NCI-H2081 (cell line): ENCODE results near the gene MAPRE2.
"Not testable (repeated sequence)": the region's sequence is repeated elsewhere in the genome, so short reads cannot be mapped to it uniquely, and the experiment has no call there.

Experiments used
- DNase-seq, 2 experiments: peaks; one replicate each; lab custom pipeline; 2025; lab: John Stamatoyannopoulos, UW

MAPRE2 gene

DNA sequence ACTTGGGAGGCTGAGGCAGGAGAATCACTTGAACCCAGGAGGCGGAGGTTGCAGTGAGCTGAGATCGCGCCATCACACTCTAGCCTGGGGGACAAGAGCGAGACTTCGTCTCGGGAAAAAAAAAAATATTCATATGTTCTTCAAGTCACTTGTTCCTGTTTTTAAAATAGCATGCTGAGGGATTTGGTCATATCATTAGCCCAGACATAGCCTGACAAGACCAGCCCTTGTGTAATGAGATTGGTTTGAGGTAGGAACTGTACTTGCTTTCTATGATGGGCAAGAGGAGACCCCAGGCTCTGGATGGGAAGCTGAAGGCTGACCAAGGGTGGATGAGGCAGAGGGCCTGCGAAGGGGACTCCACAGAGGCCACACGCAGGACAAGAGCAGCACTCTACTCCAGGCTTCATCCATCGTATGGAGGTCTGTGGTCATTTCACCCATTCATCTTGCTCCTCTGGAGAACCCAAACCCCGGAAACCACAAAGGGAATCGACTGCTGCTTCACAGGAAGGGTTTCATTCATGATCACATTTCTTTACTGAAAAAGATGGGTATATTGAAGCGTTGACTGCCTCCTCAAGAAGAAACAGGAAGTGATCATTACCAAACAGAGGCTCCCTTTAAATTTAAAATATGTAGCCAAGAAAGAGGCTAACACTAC lies 112.5 kb downstream of the MAPRE2 start:
- no peak for DNase-seq

DNA sequence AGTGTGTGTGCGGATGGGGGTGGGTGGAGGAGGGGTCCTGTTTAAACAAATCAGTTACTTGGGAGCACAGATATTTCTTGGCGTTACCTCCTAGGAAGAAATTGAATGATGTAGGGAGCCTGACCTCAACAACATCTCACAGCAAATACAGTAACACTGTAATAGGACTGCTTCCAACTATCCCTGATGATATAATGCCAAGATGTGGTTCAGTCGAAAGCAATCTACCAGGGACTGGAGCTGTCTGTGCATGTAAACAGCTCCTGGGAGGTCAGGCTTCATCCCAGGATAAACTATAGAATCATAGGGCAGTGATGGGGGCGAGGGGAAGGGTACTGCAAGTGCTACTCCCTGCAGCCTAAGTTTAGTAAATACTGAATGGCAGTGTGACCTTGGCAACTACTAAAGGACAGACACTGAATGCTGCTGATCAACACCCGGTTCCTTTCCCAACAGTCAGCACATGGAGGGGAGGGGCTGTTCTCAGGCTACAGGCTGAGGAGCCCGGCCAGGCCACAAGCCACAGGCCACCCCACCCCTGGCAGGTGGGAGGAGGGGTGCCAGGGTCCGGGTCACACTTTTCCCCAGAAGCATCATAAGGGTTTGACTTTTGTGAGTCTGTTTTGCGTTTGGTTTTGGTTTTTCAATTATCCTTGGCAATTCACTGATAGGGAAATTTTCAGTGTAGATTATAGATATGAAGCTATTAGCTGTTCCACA lies 114.3 kb downstream of the MAPRE2 start:
- no peak for DNase-seq

DNA sequence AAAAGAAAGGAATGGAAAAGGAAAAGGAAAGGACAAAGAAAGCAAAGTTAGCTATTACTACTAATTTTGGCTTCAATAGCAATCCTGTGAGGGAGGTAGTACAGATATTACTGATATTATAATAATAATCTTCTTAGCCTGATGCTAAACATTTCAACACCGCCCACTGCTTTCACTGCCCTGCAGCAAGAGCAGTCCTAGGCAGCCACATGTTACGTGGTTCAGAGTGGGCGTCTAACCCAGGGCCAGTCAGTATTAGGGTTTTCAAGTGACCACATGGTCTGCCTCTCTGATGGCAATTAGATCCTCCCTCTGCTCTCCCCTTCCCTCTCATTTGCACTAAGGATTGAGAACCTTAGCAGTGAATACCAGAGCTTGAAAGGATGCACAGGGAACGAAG lies 116.0 kb downstream of the MAPRE2 start:
- no peak for DNase-seq

DNA sequence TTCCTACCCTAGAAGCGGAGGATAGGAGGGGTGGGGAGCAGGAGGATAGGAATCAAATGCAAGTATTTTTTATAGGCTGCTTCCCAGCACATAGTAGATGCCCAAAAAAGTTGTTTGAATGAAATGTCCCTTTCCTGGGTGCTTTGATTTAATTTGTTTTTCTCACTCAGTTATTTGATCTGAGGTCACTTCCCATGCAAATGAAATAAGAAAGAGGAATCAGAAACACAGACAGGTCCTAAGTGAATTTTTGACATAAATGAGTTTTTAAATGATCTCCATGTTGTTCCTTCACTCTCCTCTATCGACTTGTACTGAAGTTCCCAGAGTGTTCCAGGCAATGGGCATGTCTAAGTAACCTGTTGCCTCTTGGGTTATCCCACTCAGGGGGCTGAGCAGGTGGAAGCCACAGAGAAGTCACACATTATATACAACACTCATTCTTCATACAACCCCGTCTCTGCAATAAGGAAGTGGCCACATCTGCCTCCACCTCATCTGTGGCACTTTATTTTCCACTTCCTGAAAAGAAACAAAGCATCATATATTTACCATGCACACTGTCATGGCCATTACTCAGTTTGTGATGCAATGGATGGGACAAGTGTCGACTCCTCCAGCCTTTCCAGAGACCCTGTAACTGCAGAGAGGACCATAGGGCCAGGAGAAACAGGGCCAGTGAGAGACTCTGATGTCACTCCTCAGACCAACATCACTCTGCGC lies 117.7 kb downstream of the MAPRE2 start:
- DNase-seq, result no peak

DNA sequence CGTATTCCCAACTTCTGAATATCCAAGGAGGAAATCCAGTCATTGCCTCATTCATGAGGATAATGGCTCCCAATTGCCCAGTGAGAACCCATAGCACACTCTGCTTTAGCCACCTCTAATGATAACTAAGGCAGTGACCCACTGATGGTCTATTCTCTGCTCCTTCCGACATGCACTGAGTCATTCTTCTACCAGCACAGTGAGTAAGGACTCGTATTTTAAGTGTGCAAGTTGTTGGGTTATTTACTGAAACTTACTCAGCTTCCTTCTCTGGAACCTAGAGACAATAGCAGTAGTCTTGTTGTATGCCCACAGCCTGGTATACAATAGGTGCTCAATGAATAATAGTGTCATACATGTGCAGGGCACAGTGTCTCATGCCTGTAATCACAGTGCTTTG lies 118.6 kb downstream of the MAPRE2 start:
- no peak for DNase-seq

DNA sequence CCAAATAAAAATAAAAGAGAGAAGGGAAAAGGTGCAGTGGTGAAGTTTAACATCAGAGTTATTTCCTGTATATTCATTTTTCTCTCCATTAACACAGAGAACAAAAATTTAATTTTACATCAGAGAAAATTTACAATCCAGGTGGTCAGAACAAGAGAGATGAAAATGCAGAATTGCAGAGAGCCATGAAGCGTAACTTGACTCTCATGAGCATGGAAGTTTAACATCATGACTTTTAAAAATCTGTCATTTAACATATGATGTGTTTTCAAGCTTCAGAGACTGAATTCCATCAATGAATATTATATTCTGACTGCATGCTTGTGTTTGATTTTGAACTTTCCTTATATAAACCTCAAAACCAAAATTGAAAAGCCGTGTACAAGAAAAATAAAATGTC lies 120.3 kb downstream of the MAPRE2 start:
- no peak for DNase-seq

DNA sequence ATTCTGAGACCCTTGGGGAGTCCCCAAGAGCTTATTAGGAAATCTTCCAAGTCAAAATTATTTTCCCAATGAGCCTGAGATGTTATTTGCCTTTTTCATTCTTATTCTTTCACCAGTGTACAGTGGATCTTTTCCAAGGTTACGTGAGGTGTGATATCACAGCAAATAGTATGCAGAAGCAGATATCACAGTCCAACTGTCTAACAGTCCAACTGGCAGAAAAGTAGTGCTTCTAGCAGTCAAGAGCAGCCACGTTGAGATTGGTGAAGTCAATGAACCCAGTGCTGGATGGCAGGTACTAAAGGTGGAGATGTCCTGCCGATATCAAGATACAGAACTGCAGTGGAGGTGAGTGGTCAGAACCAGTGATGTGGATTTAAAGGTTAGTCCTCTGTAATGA lies 120.7 kb downstream of the MAPRE2 start:
- DNase-seq, result no peak

DNA sequence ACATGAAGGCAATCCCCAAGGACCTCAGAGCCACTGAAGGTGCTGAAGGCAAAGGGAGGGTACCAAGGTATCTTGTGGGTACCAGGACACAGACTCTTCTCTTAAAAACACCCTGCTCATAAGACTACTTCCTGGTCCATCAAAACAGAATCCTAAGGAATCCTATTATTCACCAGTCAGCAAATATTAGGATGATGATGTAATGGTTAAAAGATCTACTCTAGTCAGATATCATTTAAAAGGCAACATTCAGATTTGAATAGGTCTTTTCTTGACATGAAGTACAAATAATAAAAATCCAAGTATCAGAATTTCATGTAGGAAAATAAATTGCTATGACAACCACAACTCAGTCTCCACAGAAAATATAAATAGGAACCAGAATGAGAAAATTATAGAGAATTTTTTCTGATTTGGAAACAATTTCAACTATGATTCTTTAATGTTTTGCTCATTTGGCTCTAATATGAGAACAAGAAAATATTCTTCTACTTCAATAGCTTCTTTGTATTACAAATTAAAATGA lies 121.9 kb downstream of the MAPRE2 start:
- DNase-seq, result no peak

DNA sequence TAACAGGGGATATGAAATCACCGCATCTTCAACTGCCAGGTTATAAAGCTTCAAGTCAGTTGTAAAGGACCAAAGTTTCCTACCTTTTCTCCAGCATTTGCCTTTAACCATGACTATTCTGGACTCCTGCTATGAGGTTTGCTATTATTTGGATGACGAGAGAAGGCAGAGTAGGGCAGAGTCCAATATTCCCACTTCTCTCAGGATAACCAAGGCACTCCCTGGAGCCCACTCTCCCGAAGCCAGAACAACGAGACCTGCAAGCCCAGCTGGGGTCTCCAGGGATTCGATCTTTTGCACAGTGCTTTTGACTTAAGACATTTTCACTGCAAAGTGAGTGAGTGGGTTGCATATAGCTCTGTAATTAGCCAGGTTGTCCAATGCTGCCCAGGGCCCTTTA lies 122.5 kb downstream of the MAPRE2 start:
- no peak for DNase-seq

DNA sequence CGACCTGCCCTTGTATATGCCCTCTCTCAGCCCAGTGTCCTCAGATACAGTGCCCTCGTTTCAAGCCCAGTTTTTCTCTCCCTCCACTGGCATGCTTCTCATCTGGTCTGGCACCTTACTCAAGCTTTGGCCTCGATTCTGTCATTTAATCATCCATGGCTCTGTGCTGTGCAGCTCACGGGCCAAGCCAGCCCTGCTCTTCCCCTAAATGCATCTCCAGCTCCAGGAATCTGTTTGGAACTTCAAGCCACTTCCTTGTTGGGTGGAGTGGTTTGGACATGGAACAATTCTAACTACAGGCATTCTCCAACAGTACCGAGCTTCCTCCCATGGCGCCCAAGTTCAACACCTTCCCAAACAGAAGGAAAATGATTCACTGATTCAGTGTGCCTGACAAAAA lies 122.9 kb downstream of the MAPRE2 start:
- no peak for DNase-seq

DNA sequence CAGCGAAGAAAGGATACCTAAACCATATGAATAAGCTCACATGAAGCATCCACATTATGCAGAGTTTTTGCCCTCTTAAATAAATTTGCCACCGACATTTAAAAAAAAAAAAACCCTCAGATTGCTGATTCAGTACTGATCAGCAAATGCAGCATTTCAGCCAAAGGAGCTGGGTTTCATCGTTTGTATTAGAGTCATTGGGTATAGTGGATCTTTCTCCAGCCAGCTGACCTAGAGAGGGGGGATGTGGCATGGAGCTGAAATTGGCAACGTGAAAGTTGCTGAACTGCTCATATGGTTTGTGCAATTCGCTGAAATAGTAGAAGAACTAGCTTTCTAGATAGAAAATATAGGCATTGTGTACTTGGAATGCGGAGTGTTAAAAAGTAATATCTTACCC lies 126.1 kb downstream of the MAPRE2 start:
- DNase-seq, result no peak

DNA sequence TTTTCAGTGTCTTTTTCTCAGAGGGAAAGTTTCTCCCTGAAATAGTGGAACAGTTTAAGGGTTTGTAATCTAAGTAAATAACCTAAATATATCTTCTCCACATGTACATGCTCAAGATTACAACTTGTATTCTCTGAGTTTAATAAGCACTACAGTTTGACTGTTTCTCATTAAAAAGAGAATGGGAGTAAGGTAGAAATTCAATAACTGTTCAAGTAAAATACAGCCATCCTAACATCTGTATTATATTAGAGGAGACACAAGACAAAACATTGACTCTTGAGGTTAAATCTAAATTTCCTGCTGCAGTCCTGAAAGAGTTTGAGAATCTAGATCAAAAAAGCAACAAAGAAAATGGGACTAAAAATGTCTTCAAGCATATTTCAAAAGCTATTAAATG lies 126.6 kb downstream of the MAPRE2 start:
- DNase-seq, result no peak

DNA sequence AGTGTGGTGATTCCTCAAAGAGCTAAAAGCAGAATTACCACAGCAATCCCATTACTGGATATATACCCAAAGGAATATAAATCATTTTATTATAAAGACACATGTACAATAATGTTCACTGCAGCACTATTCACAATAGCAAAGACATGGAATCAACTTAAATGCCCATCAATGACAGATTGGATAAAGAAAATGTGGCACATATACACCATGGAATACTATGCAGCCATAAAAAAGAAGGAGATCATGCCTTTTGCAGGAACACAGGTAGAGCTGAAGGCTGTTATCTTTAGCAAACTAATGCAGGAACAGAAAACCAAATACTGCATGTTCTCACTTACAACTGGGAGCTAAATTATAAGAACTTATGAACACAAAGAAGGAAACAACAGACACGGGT lies 129.1 kb downstream of the MAPRE2 start:
- DNase-seq, result not testable (repeated sequence)

DNA sequence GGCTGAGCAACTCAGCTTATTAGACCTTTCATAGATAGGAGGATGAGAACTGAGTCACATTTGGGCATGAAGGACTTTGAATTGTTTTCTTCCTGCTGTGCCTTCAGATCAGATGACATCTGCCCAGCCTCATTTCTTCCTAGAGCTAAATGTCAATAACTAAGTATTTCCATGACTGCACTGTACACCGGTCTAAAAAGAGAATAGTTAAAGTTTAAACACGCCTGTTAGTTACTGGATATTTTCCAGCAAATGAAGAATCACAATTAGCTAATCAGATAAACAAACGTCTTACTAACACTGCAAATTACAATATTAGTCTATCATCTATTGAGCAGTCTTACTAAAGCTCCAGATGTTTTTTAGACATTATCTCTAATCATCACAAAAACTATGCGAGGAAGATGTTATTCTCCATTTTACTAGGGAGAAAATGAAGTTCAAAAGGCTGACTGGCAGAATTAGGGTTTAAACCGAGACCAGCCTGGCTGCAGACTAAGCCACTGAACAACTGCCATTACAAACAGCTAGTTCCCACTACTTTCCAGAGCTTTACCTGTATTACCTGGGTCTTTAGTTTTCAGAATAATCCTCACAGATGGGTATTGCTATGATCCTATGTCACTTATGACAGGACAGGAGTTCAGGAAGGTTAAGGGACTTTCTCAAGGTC lies 130.2 kb downstream of the MAPRE2 start:
- no peak for DNase-seq

DNA sequence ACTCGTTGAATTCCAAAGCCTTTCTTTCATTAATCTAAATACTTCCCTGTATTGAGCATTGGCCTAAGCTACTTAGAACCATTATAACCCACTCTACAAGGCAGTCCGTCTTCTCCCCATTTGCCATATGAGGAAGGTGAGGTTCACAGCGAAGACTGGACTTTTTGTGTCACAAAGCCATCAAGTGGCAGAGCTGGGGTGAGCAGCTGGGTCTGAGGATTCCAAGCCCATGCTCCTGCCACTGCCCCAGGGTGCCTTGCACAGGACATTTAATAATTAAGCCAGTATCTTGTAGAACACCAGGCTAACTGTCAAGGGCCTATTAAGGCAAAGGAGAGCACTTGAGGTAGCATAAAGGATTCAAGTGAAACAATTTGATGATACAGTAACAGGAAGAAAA lies 130.8 kb downstream of the MAPRE2 start:
- no peak for DNase-seq

DNA sequence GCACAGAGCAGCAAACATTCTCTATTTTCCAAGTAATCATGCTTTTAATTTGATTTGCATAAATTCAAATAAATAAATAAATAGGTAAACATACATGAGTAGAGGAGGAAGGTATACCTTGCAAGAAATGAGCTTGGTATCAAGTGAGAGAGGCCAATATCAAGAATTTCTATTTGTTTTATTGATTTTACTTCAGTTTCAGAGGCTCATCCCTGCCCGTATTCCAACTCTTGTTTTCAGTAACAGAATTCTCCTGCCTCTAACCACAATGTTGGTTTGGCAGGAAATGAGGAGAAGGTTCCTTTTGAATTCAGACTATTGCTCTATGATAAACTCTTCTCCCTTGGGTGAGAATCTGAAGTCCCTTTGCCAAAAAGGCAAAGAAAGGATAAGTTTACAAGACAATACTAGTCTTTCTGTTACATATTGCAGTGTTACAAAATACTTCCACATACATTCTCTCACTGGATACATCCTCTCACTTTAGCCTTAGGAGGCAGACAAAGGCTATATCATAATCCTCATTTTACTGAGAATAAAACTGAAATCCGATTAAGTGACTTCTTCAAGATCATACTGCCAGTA lies 131.3 kb downstream of the MAPRE2 start:
- no peak for DNase-seq

DNA sequence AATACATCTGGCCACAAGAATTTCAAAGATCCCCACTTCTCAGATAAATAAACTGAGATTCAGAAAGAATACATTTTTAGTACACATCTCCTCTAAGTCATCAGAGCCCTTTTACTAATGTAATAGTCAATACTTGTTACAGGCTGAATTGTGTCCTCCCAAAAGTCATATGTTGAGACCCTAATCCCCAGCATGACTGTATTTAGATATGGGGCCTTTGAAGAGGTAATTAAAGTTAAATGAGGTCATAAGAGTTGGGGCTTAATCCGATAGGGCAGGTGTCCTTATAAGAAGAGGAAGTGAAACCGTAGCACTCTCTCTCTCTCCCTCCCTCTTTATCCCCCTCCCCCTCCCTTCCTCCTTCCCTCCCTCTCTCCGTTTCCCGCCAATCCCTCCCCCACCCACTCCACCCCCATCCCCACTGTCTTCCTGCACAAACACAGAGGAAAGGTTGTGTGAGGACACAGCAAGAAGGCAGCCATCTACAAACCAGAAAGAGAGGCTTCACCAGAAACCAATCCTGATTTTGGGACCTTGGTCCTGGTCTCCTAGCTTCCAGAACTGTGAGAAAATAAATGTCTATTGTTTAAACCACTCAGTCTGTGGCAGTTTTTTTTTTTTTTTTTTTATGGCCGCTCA lies 133.0 kb downstream of the MAPRE2 start:
- DNase-seq, result peak in 1 of 2 experiments; percentile 12

DNA sequence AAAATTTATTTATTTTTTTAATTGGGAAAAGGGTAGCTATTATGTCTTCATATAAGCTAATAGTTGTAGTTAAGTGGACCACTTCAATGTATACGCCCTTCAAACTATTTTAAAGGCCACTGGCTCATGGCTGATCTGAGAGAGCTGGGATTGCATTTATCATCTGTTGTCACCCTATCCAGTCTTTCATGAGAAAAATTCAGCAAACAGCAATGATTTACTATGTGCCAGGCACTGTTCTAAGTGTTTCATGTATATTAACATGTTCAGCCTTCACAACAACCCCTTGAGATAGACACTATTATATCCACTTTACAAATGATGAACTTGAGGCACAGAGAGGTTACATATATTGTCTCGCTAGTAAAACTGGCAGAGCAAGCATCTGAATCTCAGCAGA lies 133.5 kb downstream of the MAPRE2 start:
- no peak for DNase-seq

DNA sequence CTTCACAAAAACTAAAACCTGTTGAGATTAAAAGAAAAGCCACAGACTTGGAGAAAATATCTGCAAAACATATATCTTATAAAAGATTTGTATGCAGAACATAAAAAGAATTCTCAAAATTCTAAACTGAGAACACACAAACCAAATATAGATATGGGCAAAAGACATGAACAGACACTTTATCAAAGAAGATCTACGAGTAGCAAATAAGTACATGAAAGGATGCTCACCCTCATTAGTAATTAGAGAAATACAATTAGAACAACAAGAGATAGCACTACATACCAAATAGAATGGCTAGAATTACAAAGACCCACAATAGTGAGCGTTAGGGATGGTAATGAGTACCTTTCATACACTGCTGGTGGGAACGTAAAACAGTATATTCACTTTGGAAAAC lies 135.7 kb downstream of the MAPRE2 start:
- DNase-seq, result no peak

DNA sequence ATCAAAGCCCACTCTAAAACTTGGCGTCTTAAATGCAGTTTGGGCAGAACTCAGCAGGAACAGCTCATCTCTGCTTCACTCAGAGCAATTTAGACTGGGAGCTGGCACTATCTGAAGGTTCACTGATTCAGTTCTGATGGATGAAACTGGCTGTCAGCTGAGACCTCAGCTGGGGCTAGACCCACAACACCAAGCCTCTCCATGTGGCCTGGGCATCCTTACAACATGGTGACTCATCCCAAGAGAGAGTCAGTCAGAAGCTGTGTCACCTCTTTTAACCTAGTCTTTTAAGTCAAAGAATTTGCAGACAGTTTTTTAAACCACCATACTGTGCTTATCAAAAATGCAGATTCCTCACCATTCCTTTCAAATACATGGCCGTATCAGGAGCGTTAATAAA lies 137.0 kb downstream of the MAPRE2 start:
- no peak for DNase-seq

DNA sequence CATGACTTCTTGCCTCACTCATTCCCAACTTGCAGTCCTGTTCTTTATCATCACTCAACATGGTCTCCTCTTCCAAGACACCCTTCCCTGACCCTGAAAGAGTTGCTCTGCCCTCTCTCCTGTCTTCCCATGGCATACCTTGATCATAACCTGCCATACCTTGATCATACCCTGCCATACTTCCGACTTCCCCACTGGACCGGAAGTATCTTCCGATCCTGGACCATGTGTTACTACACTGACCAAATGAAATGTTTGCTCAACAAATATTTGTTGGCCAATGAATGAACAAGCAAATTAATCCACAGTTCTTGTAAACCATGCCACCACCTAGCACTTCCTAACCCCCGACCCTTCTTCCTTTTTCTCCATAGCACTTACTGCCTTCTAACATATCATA lies 138.7 kb downstream of the MAPRE2 start:
- DNase-seq, result no peak

DNA sequence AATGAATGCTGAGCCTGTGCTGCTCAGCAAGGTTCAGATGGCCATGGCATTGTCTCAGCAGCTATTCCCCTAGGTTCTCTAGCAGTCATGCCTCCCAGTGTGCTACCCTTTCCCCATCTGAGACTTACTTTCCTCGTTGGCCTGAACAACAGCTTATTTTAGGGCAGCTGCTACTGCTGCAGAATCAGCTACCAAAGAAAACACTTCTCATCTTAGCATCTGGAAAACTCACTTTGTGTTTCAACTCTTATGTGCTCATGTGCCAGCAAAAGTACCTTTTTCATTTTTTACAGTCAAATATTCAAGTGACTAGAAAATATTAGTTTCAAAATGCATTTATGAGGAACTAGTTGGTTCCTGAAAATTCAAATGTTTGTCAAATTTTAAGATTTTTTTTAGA lies 139.2 kb downstream of the MAPRE2 start:
- no peak for DNase-seq
